ENCODE results near the gene SCN4A. TPM values are rescaled to one million over a fixed set of nuclear protein-coding genes. Genes with fewer than 3 reads are reported as not detected.

SCN4A gene
- polyA plus RNA-seq, 1 donor from 2014 or later = not detected

DNA sequence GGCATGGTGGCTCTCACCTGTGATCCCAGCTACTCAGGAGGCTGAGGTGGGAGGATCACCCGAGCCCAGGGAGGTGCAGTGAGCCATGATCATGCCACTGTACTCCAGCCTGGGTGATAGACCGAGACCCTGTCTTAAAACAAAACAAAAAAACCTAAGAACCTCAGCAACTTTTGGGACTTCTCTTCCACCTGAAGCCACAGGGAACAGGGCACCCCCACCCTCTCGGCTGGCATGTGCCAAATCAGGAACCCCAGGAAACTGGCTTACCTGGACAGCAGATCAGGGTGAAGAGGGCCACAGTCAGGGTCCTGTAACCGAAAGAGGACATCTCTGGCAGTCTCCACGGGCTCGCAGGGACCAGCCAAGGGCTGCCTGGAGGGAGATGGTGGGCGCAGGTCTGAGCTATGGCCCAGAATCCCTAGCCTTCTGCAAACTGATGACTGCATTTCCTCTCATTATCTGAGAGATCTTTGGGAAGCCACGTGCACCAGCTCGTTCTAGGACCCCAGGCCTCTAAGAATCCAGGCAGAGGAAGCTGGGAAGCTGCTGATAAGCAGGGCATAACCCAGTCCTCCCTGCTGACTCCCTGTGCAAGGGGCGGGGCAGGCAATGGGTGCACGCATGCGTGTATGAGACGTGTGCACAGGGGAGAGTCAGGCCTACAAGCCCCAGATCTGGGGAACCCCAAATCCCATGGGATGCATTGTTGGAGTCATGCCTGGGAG lies 33.8 kb upstream of the SCN4A start:
- Histone ChIP-seq H3K4me2 (ENCODE audit: low read length) (no peak overlapping the region), H3K9ac (ENCODE audit: low read length) (no peak overlapping the region), H3K9me3 (ENCODE audit: low read length) (no peaks in the 10 kb centered on the region), H3K27me3 (ENCODE audit: insufficient read depth, low read depth, low read length) (no peaks in the 10 kb centered on the region), H3K79me2 (replicated peaks; ENCODE audit: insufficient read depth, low read length) (no peaks in the 10 kb centered on the region), H4K20me1 (ENCODE audit: insufficient read depth) (no peaks in the 10 kb centered on the region), H2AFZ (ENCODE audit: low read depth, low read length) (no peak overlapping the region), H3F3A (ENCODE audit: insufficient read depth, low read length, poor library complexity, severe bottlenecking) (no peaks in the 10 kb centered on the region), H3K27ac (ENCODE audit: low read length) (no peak overlapping the region), H3K4me3 (ENCODE audit: low read length) (no peak overlapping the region), H3K9me2 (ENCODE audit: insufficient read depth, low read length) (no peaks in the 10 kb centered on the region), H3K36me3 (ENCODE audit: insufficient read depth, low read length) (no peaks in the 10 kb centered on the region)
- TF ChIP-seq, protein P1, sequence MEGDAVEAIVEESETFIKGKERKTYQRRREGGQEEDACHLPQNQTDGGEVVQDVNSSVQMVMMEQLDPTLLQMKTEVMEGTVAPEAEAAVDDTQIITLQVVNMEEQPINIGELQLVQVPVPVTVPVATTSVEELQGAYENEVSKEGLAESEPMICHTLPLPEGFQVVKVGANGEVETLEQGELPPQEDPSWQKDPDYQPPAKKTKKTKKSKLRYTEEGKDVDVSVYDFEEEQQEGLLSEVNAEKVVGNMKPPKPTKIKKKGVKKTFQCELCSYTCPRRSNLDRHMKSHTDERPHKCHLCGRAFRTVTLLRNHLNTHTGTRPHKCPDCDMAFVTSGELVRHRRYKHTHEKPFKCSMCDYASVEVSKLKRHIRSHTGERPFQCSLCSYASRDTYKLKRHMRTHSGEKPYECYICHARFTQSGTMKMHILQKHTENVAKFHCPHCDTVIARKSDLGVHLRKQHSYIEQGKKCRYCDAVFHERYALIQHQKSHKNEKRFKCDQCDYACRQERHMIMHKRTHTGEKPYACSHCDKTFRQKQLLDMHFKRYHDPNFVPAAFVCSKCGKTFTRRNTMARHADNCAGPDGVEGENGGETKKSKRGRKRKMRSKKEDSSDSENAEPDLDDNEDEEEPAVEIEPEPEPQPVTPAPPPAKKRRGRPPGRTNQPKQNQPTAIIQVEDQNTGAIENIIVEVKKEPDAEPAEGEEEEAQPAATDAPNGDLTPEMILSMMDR (IDR thresholded peaks at IDR 0.05; ENCODE audit: poor library complexity, severe bottlenecking) = no peak
- TF ChIP-seq, protein P2, sequence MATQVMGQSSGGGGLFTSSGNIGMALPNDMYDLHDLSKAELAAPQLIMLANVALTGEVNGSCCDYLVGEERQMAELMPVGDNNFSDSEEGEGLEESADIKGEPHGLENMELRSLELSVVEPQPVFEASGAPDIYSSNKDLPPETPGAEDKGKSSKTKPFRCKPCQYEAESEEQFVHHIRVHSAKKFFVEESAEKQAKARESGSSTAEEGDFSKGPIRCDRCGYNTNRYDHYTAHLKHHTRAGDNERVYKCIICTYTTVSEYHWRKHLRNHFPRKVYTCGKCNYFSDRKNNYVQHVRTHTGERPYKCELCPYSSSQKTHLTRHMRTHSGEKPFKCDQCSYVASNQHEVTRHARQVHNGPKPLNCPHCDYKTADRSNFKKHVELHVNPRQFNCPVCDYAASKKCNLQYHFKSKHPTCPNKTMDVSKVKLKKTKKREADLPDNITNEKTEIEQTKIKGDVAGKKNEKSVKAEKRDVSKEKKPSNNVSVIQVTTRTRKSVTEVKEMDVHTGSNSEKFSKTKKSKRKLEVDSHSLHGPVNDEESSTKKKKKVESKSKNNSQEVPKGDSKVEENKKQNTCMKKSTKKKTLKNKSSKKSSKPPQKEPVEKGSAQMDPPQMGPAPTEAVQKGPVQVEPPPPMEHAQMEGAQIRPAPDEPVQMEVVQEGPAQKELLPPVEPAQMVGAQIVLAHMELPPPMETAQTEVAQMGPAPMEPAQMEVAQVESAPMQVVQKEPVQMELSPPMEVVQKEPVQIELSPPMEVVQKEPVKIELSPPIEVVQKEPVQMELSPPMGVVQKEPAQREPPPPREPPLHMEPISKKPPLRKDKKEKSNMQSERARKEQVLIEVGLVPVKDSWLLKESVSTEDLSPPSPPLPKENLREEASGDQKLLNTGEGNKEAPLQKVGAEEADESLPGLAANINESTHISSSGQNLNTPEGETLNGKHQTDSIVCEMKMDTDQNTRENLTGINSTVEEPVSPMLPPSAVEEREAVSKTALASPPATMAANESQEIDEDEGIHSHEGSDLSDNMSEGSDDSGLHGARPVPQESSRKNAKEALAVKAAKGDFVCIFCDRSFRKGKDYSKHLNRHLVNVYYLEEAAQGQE (IDR thresholded peaks at IDR 0.05; ENCODE audit: borderline replicate concordance) = no peak
- TF ChIP-seq SMC3 (conservative IDR thresholded peaks at IDR 0.05; ENCODE audit: poor library complexity) (no peak), RAD21 (conservative IDR thresholded peaks at IDR 0.05) (no peak), EZH2 (IDR thresholded peaks at IDR 0.05; ENCODE audit: borderline replicate concordance, insufficient read depth, low read length, poor library complexity, severe bottlenecking) (no peak), EP300 (conservative IDR thresholded peaks at IDR 0.05; ENCODE audit: poor library complexity, severe bottlenecking) (no peak), TAF1 (IDR thresholded peaks at IDR 0.05; ENCODE audit: low read depth) (no peak), POLR2AphosphoS5 (IDR thresholded peaks at IDR 0.05) (no peak), MXI1 (conservative IDR thresholded peaks at IDR 0.05; ENCODE audit: poor library complexity, severe bottlenecking) (no peak)

DNA sequence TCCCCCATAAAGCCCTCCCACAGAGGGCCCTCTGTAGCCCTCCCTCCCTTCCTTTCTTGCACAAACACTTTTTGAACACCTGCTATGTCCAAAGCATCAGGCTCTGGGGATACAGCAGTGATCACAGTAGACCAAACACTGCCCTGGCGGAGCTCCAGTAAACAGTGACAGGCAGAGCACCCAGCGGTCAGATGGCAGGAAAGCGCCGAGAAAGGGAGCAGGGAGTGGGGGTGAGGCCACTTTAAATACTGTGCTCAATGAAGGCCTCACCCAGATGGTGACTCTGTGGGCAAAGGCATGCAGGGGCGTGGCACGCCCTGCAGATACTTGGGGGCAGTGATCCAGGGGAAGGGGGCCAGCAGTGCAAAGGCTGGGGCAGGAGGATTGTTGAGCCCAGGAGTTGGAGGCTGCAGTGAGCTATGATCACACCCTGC lies 33.0 kb upstream of the SCN4A start:
- Histone ChIP-seq H3K79me2 (replicated peaks; ENCODE audit: insufficient read depth, low read length) (no peaks in the 10 kb centered on the region), H4K20me1 (ENCODE audit: insufficient read depth) (no peaks in the 10 kb centered on the region), H3K9ac (ENCODE audit: low read length) (no peak overlapping the region), H3K27me3 (ENCODE audit: insufficient read depth, low read depth, low read length) (no peaks in the 10 kb centered on the region), H3K4me3 (ENCODE audit: low read length) (no peak overlapping the region), H3K4me2 (ENCODE audit: low read length) (no peak overlapping the region), H2AFZ (ENCODE audit: low read depth, low read length) (no peak overlapping the region), H3K27ac (ENCODE audit: low read length) (no peak overlapping the region), H3F3A (ENCODE audit: insufficient read depth, low read length, poor library complexity, severe bottlenecking) (no peaks in the 10 kb centered on the region), H3K36me3 (ENCODE audit: insufficient read depth, low read length) (no peaks in the 10 kb centered on the region), H3K9me2 (ENCODE audit: insufficient read depth, low read length) (no peaks in the 10 kb centered on the region), H3K9me3 (ENCODE audit: low read length) (no peaks in the 10 kb centered on the region)
- no peak for TF ChIP-seq SMC3 (conservative IDR thresholded peaks at IDR 0.05; ENCODE audit: poor library complexity)
- TF ChIP-seq RAD21 (conservative IDR thresholded peaks at IDR 0.05) = no peak
- TF ChIP-seq, protein P1 (IDR thresholded peaks at IDR 0.05; ENCODE audit: poor library complexity, severe bottlenecking) = no peak
- no peak for TF ChIP-seq POLR2AphosphoS5 (IDR thresholded peaks at IDR 0.05)
- TF ChIP-seq TAF1 (IDR thresholded peaks at IDR 0.05; ENCODE audit: low read depth) = no peak
- no peak for TF ChIP-seq EZH2 (IDR thresholded peaks at IDR 0.05; ENCODE audit: borderline replicate concordance, insufficient read depth, low read length, poor library complexity, severe bottlenecking)
- TF ChIP-seq MXI1 (conservative IDR thresholded peaks at IDR 0.05; ENCODE audit: poor library complexity, severe bottlenecking) = no peak
- TF ChIP-seq EP300 (conservative IDR thresholded peaks at IDR 0.05; ENCODE audit: poor library complexity, severe bottlenecking) = no peak
- TF ChIP-seq, protein P2 (IDR thresholded peaks at IDR 0.05; ENCODE audit: borderline replicate concordance) = no peak

Data from neural cell (in vitro differentiated cells).